RWPE1 (cell line): ENCODE data around the gene GLRX2.
"Not testable (repeated sequence)": the region's sequence is repeated elsewhere in the genome, so short reads cannot be mapped to it uniquely, and the experiment has no call there.

ENCODE experiments used
- CTCF ChIA-PET: fragments of 350-600 bp; sonication (Branson Sonifier 250); formaldehyde crosslinking; extraction: SDS; loops from one replicate; lab custom pipeline; 2021; lab: Yijun Ruan, JAX
- POLR2A ChIA-PET: fragments of 400-600 bp; formaldehyde crosslinking; extraction: SDS; loops from one replicate; lab custom pipeline; 2020; ENCODE audit warnings: antibody characterized with exemption; ENCODE audit not compliant: low non-redundant PET; lab: Yijun Ruan, JAX
- DNase-seq: peaks from one replicate; pipeline ENCODE4 v3.0.0; 2012; ENCODE audit warnings: low spot score
- H3K27ac ChIP-seq: fragments of 450-650 bp; 2 replicates; pipeline ENCODE4 v1.5.1; 2017
- CTCF ChIP-seq: fragments of 450-650 bp; conservative IDR thresholded peaks from 2 replicates; pipeline ENCODE4 v1.5.1; 2017; ENCODE audit warnings: low read depth, mild to moderate bottlenecking

GLRX2 gene

GRCh38 chr1:193120604-193121166 is 15.5 kb upstream of the GLRX2 start:
- no peak for DNase-seq
- POLR2A ChIA-PET: interaction anchor here (0.6 kb wide), 1 partner anchor 41 kb away, joined by 3 read pairs; no protein-coding TSS in a partner anchor
- CTCF ChIA-PET: interaction anchor here (1.0 to 1.1 kb wide), 2 partner anchors 13 to 316 kb away, joined by 9 to 15 read pairs; no protein-coding TSS in a partner anchor
- TF ChIP-seq CTCF: no peak
- H3K27ac ChIP-seq: no peak overlapping the region

GRCh38 chr1:193118803-193119730 is 13.9 kb upstream of the GLRX2 start:
- CTCF ChIA-PET: interaction anchor here (0.6 kb wide), 1 partner anchor 403 kb away, joined by 3 read pairs; no protein-coding TSS in a partner anchor
- no peak overlapping the region for H3K27ac ChIP-seq
- POLR2A ChIA-PET: no interaction called here
- DNase-seq: no peak
- TF ChIP-seq CTCF: no peak

GRCh38 chr1:193118194-193118593 is 13.0 kb upstream of the GLRX2 start:
- ChIA-PET POLR2A (no interaction called here), CTCF (no interaction called here)
- H3K27ac ChIP-seq: no peak overlapping the region
- no peak for TF ChIP-seq CTCF
- no peak for DNase-seq

- POLR2A ChIA-PET, H3K27ac ChIP-seq, CTCF ChIA-PET, DNase-seq: not testable (repeated sequence)
Measured at GRCh38 chr1:193117167-193117566, 12.0 kb upstream of the GLRX2 start.

- peak; percentile 96 for DNase-seq
- ChIA-PET POLR2A (no interaction called here), CTCF (no interaction called here)
- TF ChIP-seq CTCF: no peak
- H3K27ac ChIP-seq: no peak overlapping the region
Measured at GRCh38 chr1:193115629-193116227, 10.5 kb upstream of the GLRX2 start.

DNA sequence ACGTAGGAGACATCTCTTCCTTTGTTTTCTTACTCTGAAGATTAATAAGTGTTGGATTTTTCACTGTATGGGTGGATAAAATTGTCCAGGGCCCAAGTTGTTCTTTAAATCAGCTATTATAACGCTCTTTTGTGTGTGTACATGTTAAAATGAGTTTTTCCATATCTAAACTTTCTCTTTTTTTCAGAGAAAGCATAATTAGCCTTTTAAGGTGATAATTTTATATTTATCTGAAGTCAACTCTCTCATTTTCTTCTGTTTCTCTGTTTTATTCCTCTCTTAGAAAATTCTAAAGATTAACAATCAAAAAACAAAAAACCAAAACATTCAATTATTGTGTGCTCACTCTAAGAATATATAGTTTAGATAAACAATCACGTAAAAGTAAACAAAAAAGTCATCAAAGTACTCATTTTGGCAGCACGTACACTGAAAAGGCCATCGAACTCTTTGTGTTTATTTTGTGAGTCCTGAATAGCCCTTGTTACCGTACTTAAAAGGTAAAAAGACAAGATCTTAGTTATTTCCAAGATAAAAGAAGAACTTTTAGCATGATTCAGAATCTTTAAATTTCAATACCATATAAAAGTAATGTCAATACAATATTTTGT is 9.4 kb upstream of the GLRX2 start:
- POLR2A ChIA-PET: no interaction called here
- TF ChIP-seq CTCF: no peak
- CTCF ChIA-PET: no interaction called here
- H3K27ac ChIP-seq: no peak overlapping the region
- DNase-seq: no peak
